SK-N-SH (cell line): ENCODE results near the gene MS4A10. TPM values are rescaled to one million over a fixed set of nuclear protein-coding genes. Genes with fewer than 3 reads are reported as not detected.

ENCODE experiments used
- CTCF ChIA-PET: fragments of 300-600, 350-600 bp; formaldehyde crosslinking; extraction: SDS; loops from one replicate; lab custom pipeline; 2021; lab: Yijun Ruan, JAX
- POLR2A ChIA-PET: fragments of 350-600 bp; sonication (Branson Sonifier 250); formaldehyde crosslinking; extraction: SDS; loops from one replicate; lab custom pipeline; 2020; ENCODE audit warnings: antibody characterized with exemption, inconsistent platforms; lab: Yijun Ruan, JAX
- DNase-seq: peaks from one replicate; pipeline ENCODE4 v3.0.0; 2012
- H2AFZ ChIP-seq: fragments of 200-600 bp; sonication (generic); 2 replicates; pipeline ENCODE4 v1.8.1; 2016; ENCODE audit warnings: antibody characterized with exemption, mild to moderate bottlenecking, low read depth
- H3F3A ChIP-seq: fragments of 200-600 bp; sonication (generic); replicated peaks from 2 replicates; pipeline ENCODE3; 2016; ENCODE audit warnings: antibody characterized with exemption, mild to moderate bottlenecking; ENCODE audit not compliant: insufficient read depth
- H3K27ac ChIP-seq, 2 experiments: fragments of 200-500 bp in 1 of 2; fragments of 200-600 bp in 1 of 2; sonication (Bioruptor generic) in 1 of 2; sonication (generic), shearing (Covaris generic) in 1 of 2; 2 replicates each; pipeline versions ENCODE4 v1.5.1 to v1.6.1; 2014 to 2016; ENCODE audit warnings: low read depth in 2 of 2, inconsistent platforms in 1 of 2, low read length in 1 of 2, mild to moderate bottlenecking in 1 of 2, mixed read lengths in 1 of 2
- H3K27me3 ChIP-seq: fragments of 200-600 bp; sonication (generic), shearing (Covaris generic); 2 replicates; pipeline ENCODE4 v1.6.1; 2016; ENCODE audit warnings: mixed run types; ENCODE audit not compliant: insufficient read depth
- H3K36me3 ChIP-seq, 2 experiments: fragments of 200-500 bp in 1 of 2; fragments of 200-600 bp in 1 of 2; sonication (Bioruptor generic) in 1 of 2; sonication (generic) in 1 of 2; replicated peaks in 1 of 2; 2 replicates each; pipeline versions ENCODE3 to v1.5.1; 2014 to 2016; ENCODE audit warnings: low read length in 1 of 2, mild to moderate bottlenecking in 1 of 2; ENCODE audit not compliant: insufficient read depth in 2 of 2, control insufficient read depth in 1 of 2
- H3K4me1 ChIP-seq, 2 experiments: fragments of 200-500 bp in 1 of 2; fragments of 200-600 bp in 1 of 2; sonication (Bioruptor generic) in 1 of 2; sonication (generic), shearing (Covaris generic) in 1 of 2; 2 replicates each; pipeline versions ENCODE4 v1.5.1 to v1.6.1; 2014 to 2016; ENCODE audit warnings: low read depth in 1 of 2, low read length in 1 of 2, mixed run types in 1 of 2; ENCODE audit not compliant: insufficient read depth in 2 of 2, control insufficient read depth in 1 of 2
- H3K4me2 ChIP-seq: fragments of 200-600 bp; sonication (generic), shearing (Covaris generic); 2 replicates; pipeline ENCODE4 v1.6.1; 2017; ENCODE audit warnings: mixed run types
- H3K4me3 ChIP-seq, 2 experiments: fragments of 200-500 bp in 1 of 2; fragments of 200-600 bp in 1 of 2; sonication (Bioruptor generic) in 1 of 2; sonication (generic), shearing (Covaris generic) in 1 of 2; 2 replicates each; pipeline versions ENCODE4 v1.5.1 to v1.8.1; 2014 to 2016; ENCODE audit warnings: low read depth in 2 of 2, inconsistent platforms in 1 of 2, low read length in 1 of 2, mild to moderate bottlenecking in 1 of 2, mixed read lengths in 1 of 2, moderate library complexity in 1 of 2
- H3K79me2 ChIP-seq: fragments of 200-600 bp; sonication (generic); 2 replicates; pipeline ENCODE4 v1.8.1; 2017; ENCODE audit warnings: mild to moderate bottlenecking; ENCODE audit not compliant: insufficient read depth
- H3K9ac ChIP-seq: fragments of 200-600 bp; sonication (generic); 2 replicates; pipeline ENCODE4 v1.6.1; 2017; ENCODE audit warnings: mixed run types
- H3K9me2 ChIP-seq: fragments of 200-600 bp; sonication (generic); 2 replicates; pipeline ENCODE4 v1.6.1; 2017; ENCODE audit warnings: mixed run types
- H3K9me3 ChIP-seq: fragments of 200-600 bp; sonication (generic); 2 replicates; pipeline ENCODE4 v1.6.1; 2017; ENCODE audit warnings: mixed run types, mild to moderate bottlenecking, moderate library complexity
- H4K20me1 ChIP-seq: fragments of 200-600 bp; sonication (generic); 2 replicates; pipeline ENCODE4 v1.6.1; 2017; ENCODE audit warnings: mild to moderate bottlenecking, mixed run types; ENCODE audit not compliant: insufficient read depth
- CHD2 ChIP-seq: fragments of 150-350 bp; IDR thresholded peaks from 2 replicates; pipeline ENCODE4 v1.6.1; 2018; ENCODE audit warnings: low read length; ENCODE audit not compliant: partially characterized antibody
- CTCF ChIP-seq: fragments of 200-600 bp; sonication (generic); IDR thresholded peaks from 2 replicates; pipeline ENCODE4 v1.6.1; 2017; ENCODE audit warnings: antibody characterized with exemption, mild to moderate bottlenecking, moderate library complexity
- ELF1 ChIP-seq: IDR thresholded peaks from 2 replicates; pipeline ENCODE4 v1.4.0; 2012
- EP300 ChIP-seq, 2 experiments: IDR thresholded peaks; 2 replicates each; pipeline versions ENCODE4 v1.4.0 to v1.6.1; 2012; ENCODE audit warnings: borderline replicate concordance in 1 of 2, low read depth in 1 of 2, low read length in 1 of 2
- EZH2phosphoT487 ChIP-seq: fragments of 200-600 bp; sonication (generic); IDR thresholded peaks from 2 replicates; pipeline ENCODE4 v1.6.1; 2017; ENCODE audit warnings: low read depth, mixed run types, mild to moderate bottlenecking, antibody characterized with exemption, moderate library complexity, borderline replicate concordance
- FOSL2 ChIP-seq: IDR thresholded peaks from 2 replicates; pipeline ENCODE4 v1.4.0; 2012; ENCODE audit warnings: low read depth, mild to moderate bottlenecking, moderate library complexity, borderline replicate concordance
- FOXM1 ChIP-seq: IDR thresholded peaks from 2 replicates; pipeline ENCODE4 v1.4.0; 2012; ENCODE audit warnings: low read depth, mild to moderate bottlenecking
- GABPA ChIP-seq: IDR thresholded peaks from 2 replicates; pipeline ENCODE4 v1.4.0; 2012; ENCODE audit warnings: low read depth, mild to moderate bottlenecking
- GATA2 ChIP-seq: sonication (generic); formaldehyde crosslinking; IDR thresholded peaks from 2 replicates; pipeline ENCODE4 v1.5.0; 2020; ENCODE audit warnings: mild to moderate bottlenecking, missing genetic modification reagents
- MEF2A ChIP-seq: IDR thresholded peaks from 2 replicates; pipeline ENCODE4 v1.4.0; 2012; ENCODE audit warnings: low read depth, borderline replicate concordance
- MXI1 ChIP-seq: IDR thresholded peaks from 2 replicates; pipeline ENCODE4 v1.6.1; 2012; ENCODE audit warnings: mild to moderate bottlenecking, low read depth, low read length, improper control_type of control experiment
- POLR2AphosphoS5 ChIP-seq: IDR thresholded peaks from 2 replicates; pipeline ENCODE4 v1.6.1; 2012; ENCODE audit warnings: low read depth, low read length
- RFX5 ChIP-seq: IDR thresholded peaks from 2 replicates; pipeline ENCODE4 v1.6.1; 2012; ENCODE audit warnings: mild to moderate bottlenecking, improper control_type of control experiment, low read length
- RXRA ChIP-seq: IDR thresholded peaks from 2 replicates; pipeline ENCODE4 v1.4.0; 2012; ENCODE audit warnings: low read depth, mild to moderate bottlenecking, borderline replicate concordance
- SIN3A ChIP-seq: IDR thresholded peaks from 2 replicates; pipeline ENCODE4 v1.6.1; 2012; ENCODE audit warnings: low read depth, mild to moderate bottlenecking, low read length, moderate library complexity, borderline replicate concordance
- SMC3 ChIP-seq: IDR thresholded peaks from 2 replicates; pipeline ENCODE4 v1.6.1; 2012; ENCODE audit warnings: low read depth, low read length, improper control_type of control experiment
- TEAD4 ChIP-seq: IDR thresholded peaks from 2 replicates; pipeline ENCODE4 v1.4.0; 2012; ENCODE audit warnings: mild to moderate bottlenecking, borderline replicate concordance; ENCODE audit not compliant: insufficient read depth
- WGBS: methylation state at CpG from one replicate; pipeline ENCODE4 v1.1.6; 2017; ENCODE audit warnings: low lambda C conversion rate; 5-methylcytosine and 5-hydroxymethylcytosine counted together
- polyA plus RNA-seq, 3 experiments: library from polyadenylated mRNA; depleted of rRNA; stranded (reverse); fragments of >200 nt; gene quantifications; 2 replicates each; pipeline ENCODE4 v1.2.3, GENCODE V29; 2012
- TF ChIP-seq, protein P1 (sequence below): IDR thresholded peaks from 2 replicates; pipeline ENCODE4; 2012
- TF ChIP-seq, protein P2 (sequence below): IDR thresholded peaks from 2 replicates; pipeline ENCODE4 v1.6.1; 2012; ENCODE audit warnings: mild to moderate bottlenecking, low read depth, low read length, moderate library complexity
- TF ChIP-seq, protein P3 (sequence below): IDR thresholded peaks from 2 replicates; pipeline ENCODE4 v1.4.0; 2012; ENCODE audit warnings: low read depth

Gene MS4A10
- polyA plus RNA-seq, 1 of the 3 experiments (the other 2 are of a cell fraction) = not detected

GRCh38 chr11:60775420-60775961, 9.6 kb upstream of the MS4A10 start (continued):
- TF ChIP-seq MEF2A = no peak
- no peak for TF ChIP-seq CHD2
- no peak for TF ChIP-seq EZH2phosphoT487
- TF ChIP-seq POLR2AphosphoS5 = no peak
- no peak for TF ChIP-seq SIN3A
- TF ChIP-seq GATA2 (CRISPR knock-in tag) = no peak
- TF ChIP-seq CTCF = peak; percentile 94
- peak; percentile 64 for TF ChIP-seq SMC3

GRCh38 chr11:60776167-60776566, 9.0 kb upstream of the MS4A10 start:
- H3K79me2 ChIP-seq = no peaks in the 10 kb centered on the region
- H4K20me1 ChIP-seq = no peaks in the 10 kb centered on the region
- H3K4me1 ChIP-seq = peaks cover 3 to 6% of the 10 kb centered on the region in 2 experiments; a peak in 2 of 4 replicates
- H3K36me3 ChIP-seq = no peaks in the 10 kb centered on the region
- H2AFZ ChIP-seq = no peak overlapping the region
- no peak overlapping the region for H3K4me3 ChIP-seq
- 74% methylated on average over 3 of the region's 4 CpGs for WGBS
- H3F3A ChIP-seq = no peaks in the 10 kb centered on the region
- H3K27me3 ChIP-seq = no peaks in the 10 kb centered on the region
- ChIA-PET CTCF (interaction anchor here (0.8 to 7.3 kb wide), 16 partner anchors 10 to 353 kb away, joined by 3 to 67 read pairs (median 10); partner anchors contain the start of genes PTGDR2 and TMEM109), POLR2A (no interaction called here)
- DNase-seq = no peak
- H3K9me3 ChIP-seq = no peaks in the 10 kb centered on the region
- TF ChIP-seq TEAD4 = no peak
- no peak for TF ChIP-seq FOXM1
- TF ChIP-seq GABPA = no peak
- H3K4me2 ChIP-seq = no peak overlapping the region
- no peak overlapping the region for H3K9ac ChIP-seq
- no peaks in the 10 kb centered on the region for H3K9me2 ChIP-seq
- H3K27ac ChIP-seq = no peak overlapping the region

- peaks cover 3 to 6% of the 10 kb centered on the region in 2 experiments; a peak in 2 of 4 replicates for H3K4me1 ChIP-seq
- H3K27ac ChIP-seq = peak overlapping the region in 1 of 2 experiments; percentile 47; a peak in 2 of 4 replicates
- no peak overlapping the region for H3K9ac ChIP-seq
- H3K36me3 ChIP-seq = no peaks in the 10 kb centered on the region
- no peak overlapping the region for H3K4me3 ChIP-seq
- no peaks in the 10 kb centered on the region for H3K79me2 ChIP-seq
- H3K9me3 ChIP-seq = no peaks in the 10 kb centered on the region
- no peaks in the 10 kb centered on the region for H4K20me1 ChIP-seq
- H3F3A ChIP-seq = no peaks in the 10 kb centered on the region
- H3K27me3 ChIP-seq = no peaks in the 10 kb centered on the region
- ChIA-PET POLR2A (no interaction called here), CTCF (interaction anchor here (0.6 to 7.3 kb wide), 8 partner anchors 11 to 398 kb away, joined by 3 to 67 read pairs (median 3); no protein-coding TSS in a partner anchor)
- no peak overlapping the region for H2AFZ ChIP-seq
- no peaks in the 10 kb centered on the region for H3K9me2 ChIP-seq
- DNase-seq = no peak
- 38% methylated on average over 4 of the region's 4 CpGs for WGBS
- H3K4me2 ChIP-seq = no peak overlapping the region
- TF ChIP-seq RXRA = no peak
- TF ChIP-seq GABPA = no peak
- TF ChIP-seq, protein P1, sequence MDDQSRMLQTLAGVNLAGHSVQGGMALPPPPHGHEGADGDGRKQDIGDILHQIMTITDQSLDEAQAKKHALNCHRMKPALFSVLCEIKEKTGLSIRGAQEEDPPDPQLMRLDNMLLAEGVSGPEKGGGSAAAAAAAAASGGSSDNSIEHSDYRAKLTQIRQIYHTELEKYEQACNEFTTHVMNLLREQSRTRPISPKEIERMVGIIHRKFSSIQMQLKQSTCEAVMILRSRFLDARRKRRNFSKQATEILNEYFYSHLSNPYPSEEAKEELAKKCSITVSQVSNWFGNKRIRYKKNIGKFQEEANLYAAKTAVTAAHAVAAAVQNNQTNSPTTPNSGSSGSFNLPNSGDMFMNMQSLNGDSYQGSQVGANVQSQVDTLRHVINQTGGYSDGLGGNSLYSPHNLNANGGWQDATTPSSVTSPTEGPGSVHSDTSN = no peak
- TF ChIP-seq, protein P2, sequence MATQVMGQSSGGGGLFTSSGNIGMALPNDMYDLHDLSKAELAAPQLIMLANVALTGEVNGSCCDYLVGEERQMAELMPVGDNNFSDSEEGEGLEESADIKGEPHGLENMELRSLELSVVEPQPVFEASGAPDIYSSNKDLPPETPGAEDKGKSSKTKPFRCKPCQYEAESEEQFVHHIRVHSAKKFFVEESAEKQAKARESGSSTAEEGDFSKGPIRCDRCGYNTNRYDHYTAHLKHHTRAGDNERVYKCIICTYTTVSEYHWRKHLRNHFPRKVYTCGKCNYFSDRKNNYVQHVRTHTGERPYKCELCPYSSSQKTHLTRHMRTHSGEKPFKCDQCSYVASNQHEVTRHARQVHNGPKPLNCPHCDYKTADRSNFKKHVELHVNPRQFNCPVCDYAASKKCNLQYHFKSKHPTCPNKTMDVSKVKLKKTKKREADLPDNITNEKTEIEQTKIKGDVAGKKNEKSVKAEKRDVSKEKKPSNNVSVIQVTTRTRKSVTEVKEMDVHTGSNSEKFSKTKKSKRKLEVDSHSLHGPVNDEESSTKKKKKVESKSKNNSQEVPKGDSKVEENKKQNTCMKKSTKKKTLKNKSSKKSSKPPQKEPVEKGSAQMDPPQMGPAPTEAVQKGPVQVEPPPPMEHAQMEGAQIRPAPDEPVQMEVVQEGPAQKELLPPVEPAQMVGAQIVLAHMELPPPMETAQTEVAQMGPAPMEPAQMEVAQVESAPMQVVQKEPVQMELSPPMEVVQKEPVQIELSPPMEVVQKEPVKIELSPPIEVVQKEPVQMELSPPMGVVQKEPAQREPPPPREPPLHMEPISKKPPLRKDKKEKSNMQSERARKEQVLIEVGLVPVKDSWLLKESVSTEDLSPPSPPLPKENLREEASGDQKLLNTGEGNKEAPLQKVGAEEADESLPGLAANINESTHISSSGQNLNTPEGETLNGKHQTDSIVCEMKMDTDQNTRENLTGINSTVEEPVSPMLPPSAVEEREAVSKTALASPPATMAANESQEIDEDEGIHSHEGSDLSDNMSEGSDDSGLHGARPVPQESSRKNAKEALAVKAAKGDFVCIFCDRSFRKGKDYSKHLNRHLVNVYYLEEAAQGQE = no peak
- TF ChIP-seq POLR2AphosphoS5 = no peak
- TF ChIP-seq, protein P3, sequence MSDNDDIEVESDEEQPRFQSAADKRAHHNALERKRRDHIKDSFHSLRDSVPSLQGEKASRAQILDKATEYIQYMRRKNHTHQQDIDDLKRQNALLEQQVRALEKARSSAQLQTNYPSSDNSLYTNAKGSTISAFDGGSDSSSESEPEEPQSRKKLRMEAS = no peak
- no peak for TF ChIP-seq RFX5
- no peak for TF ChIP-seq SIN3A
- TF ChIP-seq FOSL2 = no peak
- TF ChIP-seq MXI1 = no peak
- no peak for TF ChIP-seq EP300 (IDR thresholded peaks at IDR 0.05; ENCODE audit: borderline replicate concordance in 1 of 2, low read depth in 1 of 2, low read length in 1 of 2)
- TF ChIP-seq ELF1 = no peak
Observed at GRCh38 chr11:60777106-60777505, 8.0 kb upstream of the MS4A10 start.
